GM04504 (cell line): Measurements from ENCODE around the gene WDR64.

ENCODE experiments used
- DNase-seq: peaks from one replicate; pipeline ENCODE4 v3.0.0-alpha.2; 2012; ENCODE audit warnings: low read depth

WDR64 gene

GRCh38 chr1:241652012-241652411, at the start of gene WDR64:
Gene WDR64 (plus strand): TSS chr1:241652281. CDS start chr1:241652485, 204 bp downstream.
- DNase-seq = no peak

GRCh38 chr1:241603731-241604245, 48.3 kb upstream of the WDR64 start:
- DNase-seq = no peak

- DNase-seq = no peak
Observed at GRCh38 chr1:241605146-241605805, 46.8 kb upstream of the WDR64 start.

- DNase-seq = no peak
Observed at GRCh38 chr1:241606544-241606943, 45.5 kb upstream of the WDR64 start.

- DNase-seq = no peak
Observed at GRCh38 chr1:241607497-241607896, 44.6 kb upstream of the WDR64 start.

GRCh38 chr1:241608379-241609033, 43.6 kb upstream of the WDR64 start:
- DNase-seq = no peak

GRCh38 chr1:241610056-241610815, 41.8 kb upstream of the WDR64 start:
- DNase-seq = no peak

- DNase-seq = no peak
Observed at GRCh38 chr1:241611063-241611462, 41.0 kb upstream of the WDR64 start.

- DNase-seq = no peak
Observed at GRCh38 chr1:241611736-241612135, 40.3 kb upstream of the WDR64 start.

- DNase-seq = peak; percentile 55
Observed at GRCh38 chr1:241612533-241613477, 39.3 kb upstream of the WDR64 start.

- DNase-seq = no peak
Observed at GRCh38 chr1:241614144-241614543, 37.9 kb upstream of the WDR64 start.

GRCh38 chr1:241614572-241614971, 37.5 kb upstream of the WDR64 start:
- DNase-seq = no peak

- DNase-seq = no peak
Observed at GRCh38 chr1:241615043-241615974, 36.8 kb upstream of the WDR64 start.

GRCh38 chr1:241617426-241617825, 34.7 kb upstream of the WDR64 start:
- DNase-seq = no peak

- DNase-seq = no peak
Observed at GRCh38 chr1:241622669-241623068, 29.4 kb upstream of the WDR64 start.

GRCh38 chr1:241624935-241625334, 27.1 kb upstream of the WDR64 start:
- DNase-seq = no peak

- peak; percentile 55 for DNase-seq
Observed at GRCh38 chr1:241627453-241628259, 24.4 kb upstream of the WDR64 start.

- DNase-seq = no peak
Observed at GRCh38 chr1:241630005-241630404, 22.1 kb upstream of the WDR64 start.

GRCh38 chr1:241630476-241630875, 21.6 kb upstream of the WDR64 start:
- no peak for DNase-seq

- DNase-seq = no peak
Observed at GRCh38 chr1:241630899-241631298, 21.2 kb upstream of the WDR64 start.
